H9 (cell line): ENCODE results near the gene GPR161. TPM values are rescaled to one million over a fixed set of nuclear protein-coding genes. Genes with fewer than 3 reads are reported as not detected.

ENCODE experiments used
- DNase-seq: peaks from one replicate; pipeline ENCODE4 v3.0.0-alpha.2; 2017
- H2AFZ ChIP-seq: one replicate; pipeline ENCODE4 v1.6.1; 2013; ENCODE audit warnings: mild to moderate bottlenecking, low read length, control low read depth, moderate library complexity
- H2AK5ac ChIP-seq: 2 replicates; pipeline ENCODE4 v1.6.1; 2013; ENCODE audit warnings: low read length, control low read depth, mixed read lengths; ENCODE audit not compliant: insufficient read length
- H2BK120ac ChIP-seq: one replicate; pipeline ENCODE4 v1.6.1; 2013; ENCODE audit warnings: low read depth, mild to moderate bottlenecking, low read length, control low read depth, inconsistent platforms; ENCODE audit not compliant: poor library complexity, severe bottlenecking
- H2BK12ac ChIP-seq: 2 replicates; pipeline ENCODE4 v1.6.1; 2013; ENCODE audit warnings: low read length, control low read depth, mixed read lengths, low read depth; ENCODE audit not compliant: insufficient read length
- H2BK15ac ChIP-seq: 2 replicates; pipeline ENCODE4 v1.6.1; 2013; ENCODE audit warnings: low read depth, low read length, control low read depth
- H2BK20ac ChIP-seq: one replicate; pipeline ENCODE4 v1.6.1; 2013; ENCODE audit warnings: low read depth, mild to moderate bottlenecking, low read length, control low read depth, inconsistent platforms; ENCODE audit not compliant: poor library complexity, severe bottlenecking
- H2BK5ac ChIP-seq: 2 replicates; pipeline ENCODE4 v1.6.1; 2013; ENCODE audit warnings: low read length, control low read depth, mixed read lengths; ENCODE audit not compliant: insufficient read length
- H3K14ac ChIP-seq: 2 replicates; pipeline ENCODE4 v1.6.1; 2013; ENCODE audit warnings: low read length, control low read depth; ENCODE audit not compliant: insufficient read depth
- H3K18ac ChIP-seq: 2 replicates; pipeline ENCODE4 v1.6.1; 2013; ENCODE audit warnings: low read depth, mild to moderate bottlenecking, mixed read lengths, low read length, control low read depth; ENCODE audit not compliant: insufficient read length
- H3K23ac ChIP-seq: 2 replicates; pipeline ENCODE4 v1.6.1; 2013; ENCODE audit warnings: low read length, control low read depth, mixed read lengths, low read depth; ENCODE audit not compliant: insufficient read length
- H3K23me2 ChIP-seq: 2 replicates; pipeline ENCODE4 v1.6.1; 2013; ENCODE audit warnings: low read depth, mild to moderate bottlenecking, mixed read lengths, low read length, control low read depth; ENCODE audit not compliant: insufficient read length, poor library complexity, severe bottlenecking
- H3K27ac ChIP-seq: 2 replicates; pipeline ENCODE4 v1.5.1; 2013; ENCODE audit warnings: low read length, control low read depth, mixed read lengths, low read depth; ENCODE audit not compliant: insufficient read length
- H3K27me3 ChIP-seq: 2 replicates; pipeline ENCODE4 v1.6.1; 2013; ENCODE audit warnings: low read length, control low read depth, inconsistent platforms; ENCODE audit not compliant: insufficient read depth
- H3K4ac ChIP-seq: 2 replicates; pipeline ENCODE4 v1.6.1; 2013; ENCODE audit warnings: low read depth, mild to moderate bottlenecking, control low read depth, inconsistent platforms, low read length, moderate library complexity
- H3K4me1 ChIP-seq: 2 replicates; pipeline ENCODE4 v1.6.1; 2013; ENCODE audit warnings: low read length, control low read depth, inconsistent platforms; ENCODE audit not compliant: insufficient read depth
- H3K4me2 ChIP-seq: 2 replicates; pipeline ENCODE4 v1.6.1; 2013; ENCODE audit warnings: low read length, control low read depth, mixed read lengths; ENCODE audit not compliant: insufficient read length, insufficient read depth
- H3K56ac ChIP-seq: 2 replicates; pipeline ENCODE4 v1.6.1; 2013; ENCODE audit warnings: low read depth, mild to moderate bottlenecking, mixed read lengths, low read length, control low read depth; ENCODE audit not compliant: insufficient read length
- H3K79me1 ChIP-seq: 2 replicates; pipeline ENCODE4 v1.6.1; 2013; ENCODE audit warnings: low read depth, mild to moderate bottlenecking, moderate library complexity, low read length, control low read depth, inconsistent platforms; ENCODE audit not compliant: insufficient read depth, poor library complexity, severe bottlenecking
- H3K79me2 ChIP-seq: 2 replicates; pipeline ENCODE4 v1.6.1; 2013; ENCODE audit warnings: low read length, control low read depth, inconsistent platforms; ENCODE audit not compliant: insufficient read depth
- H3K9ac ChIP-seq: 2 replicates; pipeline ENCODE4 v1.6.1; 2013; ENCODE audit warnings: low read length, control low read depth, mixed read lengths; ENCODE audit not compliant: insufficient read length; ENCODE audit errors: extremely low read depth
- H3K9me3 ChIP-seq: one replicate; pipeline ENCODE4 v1.6.1; 2013; ENCODE audit warnings: low read depth, low read length, inconsistent platforms; ENCODE audit not compliant: control insufficient read depth
- H3T11ph ChIP-seq: one replicate; pipeline ENCODE4 v1.6.1; 2013; ENCODE audit warnings: mild to moderate bottlenecking, low read length, control low read depth, inconsistent platforms
- H4K20me1 ChIP-seq: one replicate; pipeline ENCODE4 v1.6.1; 2013; ENCODE audit not compliant: control insufficient read depth, insufficient read length, insufficient read depth
- H4K5ac ChIP-seq: 2 replicates; pipeline ENCODE4 v1.6.1; 2013; ENCODE audit warnings: low read depth, mild to moderate bottlenecking, mixed read lengths, low read length, control low read depth; ENCODE audit not compliant: insufficient read length
- H4K8ac ChIP-seq: replicated peaks from 2 replicates; pipeline ENCODE4 v1.6.1; 2013; ENCODE audit warnings: low read length, control low read depth, mixed read lengths, low read depth; ENCODE audit not compliant: insufficient read length
- H4K91ac ChIP-seq: 2 replicates; pipeline ENCODE4 v1.6.1; 2013; ENCODE audit warnings: low read depth, mild to moderate bottlenecking, moderate library complexity, mixed read lengths, low read length, control low read depth; ENCODE audit not compliant: insufficient read length
- H3K27ac Mint-ChIP-seq, 3 experiments: 2 replicates in 2 of 3; 3 replicates in 1 of 3; pipeline ENCODE4 v1.8.0; 2020 to 2021; ENCODE audit warnings: mixed read lengths in 3 of 3, mild to moderate bottlenecking in 1 of 3, moderate library complexity in 1 of 3
- H3K27me3 Mint-ChIP-seq: 2 replicates; pipeline ENCODE4 v1.8.0; 2021; ENCODE audit warnings: low read depth, mild to moderate bottlenecking, moderate library complexity, mixed read lengths
- H3K36me3 Mint-ChIP-seq, 3 experiments: 2 replicates in 2 of 3; 3 replicates in 1 of 3; pipeline ENCODE4 v1.8.0; 2020 to 2021; ENCODE audit warnings: low read depth in 3 of 3, mixed read lengths in 3 of 3; ENCODE audit not compliant: insufficient read depth in 1 of 3
- H3K4me1 Mint-ChIP-seq, 2 experiments: 2 replicates each; pipeline ENCODE4 v1.8.0; 2020; ENCODE audit warnings: mixed read lengths in 2 of 2
- H3K4me3 Mint-ChIP-seq, 2 experiments: 2 replicates in 1 of 2; 3 replicates in 1 of 2; pipeline ENCODE4 v1.8.0; 2020 to 2021; ENCODE audit warnings: mild to moderate bottlenecking in 2 of 2, mixed read lengths in 2 of 2, moderate library complexity in 1 of 2
- H3K9me3 Mint-ChIP-seq, 2 experiments: 2 replicates in 1 of 2; 3 replicates in 1 of 2; pipeline ENCODE4 v1.8.0; 2020; ENCODE audit warnings: mild to moderate bottlenecking in 2 of 2, mixed read lengths in 2 of 2, moderate library complexity in 1 of 2
- CTCF ChIP-seq: fragments of 200-600 bp; sonication (generic); conservative IDR thresholded peaks from 3 replicates; pipeline ENCODE4 v1.8.0; 2021; ENCODE audit warnings: antibody characterized with exemption, mild to moderate bottlenecking
- WGBS: extraction: QIAGEN DNeasy Blood & Tissue Kit; methylation state at CpG from one replicate; pipeline ENCODE4 v1.1.7; 2013; ENCODE audit warnings: missing lambda C conversion rate, low lambda C conversion rate, mixed read lengths; ENCODE audit not compliant: insufficient read length; ENCODE audit errors: extremely low coverage; 5-methylcytosine and 5-hydroxymethylcytosine counted together
- total RNA-seq: library from RNA; stranded (reverse); gene quantifications from 2 replicates; pipeline ENCODE4 v1.2.1, GENCODE V29; 2021

Gene GPR161
- total RNA-seq, 1 experiment from 2014 or later: 10.6 TPM

- no peak overlapping the region for H2BK15ac ChIP-seq
- no peaks in the 10 kb centered on the region; the same call in 1 of the 2 replicates for H3K4me1 ChIP-seq
- H2BK12ac ChIP-seq: no peak overlapping the region
- H3K79me2 ChIP-seq: no peaks in the 10 kb centered on the region
- H3K27me3 Mint-ChIP-seq: no peaks in the 10 kb centered on the region
- H4K20me1 ChIP-seq: no peaks in the 10 kb centered on the region
- no peaks in the 10 kb centered on the region for H3K27me3 ChIP-seq
- H2BK120ac ChIP-seq: no peak overlapping the region
- H3K27ac Mint-ChIP-seq: peak overlapping the region in 1 of 3 experiments; percentile 81; a peak in 1 of 7 replicates
- no peak overlapping the region for H2BK20ac ChIP-seq
- no peak overlapping the region for H4K5ac ChIP-seq
- no peak overlapping the region for H4K8ac ChIP-seq
- no CpG with 5 or more reads among the region's 6 CpGs for WGBS
- no peaks in the 10 kb centered on the region for H3K23me2 ChIP-seq
- no peak overlapping the region for H2BK5ac ChIP-seq
- H3K36me3 Mint-ChIP-seq: peaks cover 22 to 23% (median 23%) of the 10 kb centered on the region in 3 experiments
- H3K9me3 Mint-ChIP-seq: peaks cover 11 to 14% of the 10 kb centered on the region in 2 experiments; a peak in 4 of 5 replicates
- no peak overlapping the region for H3K56ac ChIP-seq
- H3K4me2 ChIP-seq: no peak overlapping the region
- no peak for DNase-seq
- no peak overlapping the region for H3K9ac ChIP-seq
- H3K4me1 Mint-ChIP-seq: peaks cover 4 to 11% of the 10 kb centered on the region in 2 experiments
- H3K27ac ChIP-seq: no peak overlapping the region
- no peak overlapping the region; the same call in 1 of the 2 replicates for H3K14ac ChIP-seq
- H3K79me1 ChIP-seq: peaks cover 3% of the 10 kb centered on the region
- H3K23ac ChIP-seq: no peak overlapping the region
- no peak overlapping the region for H2AFZ ChIP-seq
- no peak overlapping the region for H3K4me3 Mint-ChIP-seq
- no peak overlapping the region for H3K4ac ChIP-seq
- no peaks in the 10 kb centered on the region for H3K9me3 ChIP-seq
- H2AK5ac ChIP-seq: no peak overlapping the region
- no peak overlapping the region for H4K91ac ChIP-seq
- H3K18ac ChIP-seq: no peak overlapping the region
- no peak overlapping the region for H3T11ph ChIP-seq
- TF ChIP-seq CTCF: no peak
Measured at GRCh38 chr1:168116327-168116799, 20.4 kb downstream of the GPR161 start.
